Left forelimb (tissue), 1 donor: ENCODE data around the gene ITGA11.
A peak's percentile ranks its signal among the peaks of the same experiment; 100 is the strongest.

Source experiments
- DNase-seq: peaks from one replicate; pipeline ENCODE4 v3.0.0-alpha.2; 2018; ENCODE audit warnings: low spot score

Gene ITGA11, protein sequence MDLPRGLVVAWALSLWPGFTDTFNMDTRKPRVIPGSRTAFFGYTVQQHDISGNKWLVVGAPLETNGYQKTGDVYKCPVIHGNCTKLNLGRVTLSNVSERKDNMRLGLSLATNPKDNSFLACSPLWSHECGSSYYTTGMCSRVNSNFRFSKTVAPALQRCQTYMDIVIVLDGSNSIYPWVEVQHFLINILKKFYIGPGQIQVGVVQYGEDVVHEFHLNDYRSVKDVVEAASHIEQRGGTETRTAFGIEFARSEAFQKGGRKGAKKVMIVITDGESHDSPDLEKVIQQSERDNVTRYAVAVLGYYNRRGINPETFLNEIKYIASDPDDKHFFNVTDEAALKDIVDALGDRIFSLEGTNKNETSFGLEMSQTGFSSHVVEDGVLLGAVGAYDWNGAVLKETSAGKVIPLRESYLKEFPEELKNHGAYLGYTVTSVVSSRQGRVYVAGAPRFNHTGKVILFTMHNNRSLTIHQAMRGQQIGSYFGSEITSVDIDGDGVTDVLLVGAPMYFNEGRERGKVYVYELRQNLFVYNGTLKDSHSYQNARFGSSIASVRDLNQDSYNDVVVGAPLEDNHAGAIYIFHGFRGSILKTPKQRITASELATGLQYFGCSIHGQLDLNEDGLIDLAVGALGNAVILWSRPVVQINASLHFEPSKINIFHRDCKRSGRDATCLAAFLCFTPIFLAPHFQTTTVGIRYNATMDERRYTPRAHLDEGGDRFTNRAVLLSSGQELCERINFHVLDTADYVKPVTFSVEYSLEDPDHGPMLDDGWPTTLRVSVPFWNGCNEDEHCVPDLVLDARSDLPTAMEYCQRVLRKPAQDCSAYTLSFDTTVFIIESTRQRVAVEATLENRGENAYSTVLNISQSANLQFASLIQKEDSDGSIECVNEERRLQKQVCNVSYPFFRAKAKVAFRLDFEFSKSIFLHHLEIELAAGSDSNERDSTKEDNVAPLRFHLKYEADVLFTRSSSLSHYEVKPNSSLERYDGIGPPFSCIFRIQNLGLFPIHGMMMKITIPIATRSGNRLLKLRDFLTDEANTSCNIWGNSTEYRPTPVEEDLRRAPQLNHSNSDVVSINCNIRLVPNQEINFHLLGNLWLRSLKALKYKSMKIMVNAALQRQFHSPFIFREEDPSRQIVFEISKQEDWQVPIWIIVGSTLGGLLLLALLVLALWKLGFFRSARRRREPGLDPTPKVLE

DNA sequence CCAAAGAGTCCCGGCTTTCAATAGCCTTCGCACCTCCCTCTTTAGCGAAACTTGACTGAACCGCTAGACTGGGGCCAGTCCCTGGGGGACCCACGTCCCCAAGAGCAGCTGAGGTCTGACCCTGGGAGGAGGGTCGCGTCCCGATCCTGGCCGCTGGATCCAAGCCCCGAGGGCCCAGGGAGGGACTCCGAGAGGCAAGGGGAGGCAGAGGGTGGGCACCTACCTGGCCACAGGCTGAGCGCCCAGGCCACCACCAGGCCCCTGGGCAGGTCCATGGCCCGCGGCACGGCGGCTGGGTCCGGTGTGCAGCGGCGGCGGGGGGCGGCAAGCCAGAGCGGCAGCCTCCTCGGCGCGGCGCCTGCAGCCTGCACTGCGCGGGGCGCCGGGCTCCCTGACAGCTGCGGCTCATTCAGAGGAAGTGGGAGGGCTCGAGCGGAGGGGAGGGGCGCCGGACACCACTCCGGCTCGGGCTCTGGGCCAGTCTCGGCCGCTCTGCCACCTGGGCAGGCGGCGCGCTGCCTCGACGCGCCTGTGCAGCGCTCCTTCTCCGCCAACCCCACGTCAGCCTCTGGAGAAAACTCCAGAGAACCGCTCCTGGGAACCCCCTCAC lies at the start of gene ITGA11:
ITGA11 (minus strand) TSS at position 372 of the 610 bp plus-strand sequence; CDS start at position 275, 97 bp downstream.
- peak; percentile 80 for DNase-seq

DNA sequence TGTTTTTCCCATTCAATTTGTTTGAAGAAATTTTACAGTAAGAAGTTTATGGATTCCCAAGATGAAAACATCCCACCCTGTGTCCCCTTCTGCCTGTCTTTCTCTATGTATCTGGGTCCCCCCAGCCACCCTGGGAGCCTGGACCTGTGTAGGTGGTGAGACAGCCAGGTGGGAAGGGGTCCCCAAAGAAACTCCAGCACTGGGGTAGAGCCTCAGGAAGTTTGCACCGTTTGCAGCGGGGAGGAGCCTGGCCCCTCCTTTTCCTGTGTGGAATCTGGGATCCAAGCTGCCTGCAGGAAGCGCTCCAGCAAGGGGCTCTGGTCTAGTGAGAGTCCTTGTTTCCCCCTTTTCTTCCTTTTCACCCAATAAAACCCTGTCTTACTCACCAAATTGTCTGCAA lies 49.4 kb upstream of the ITGA11 start:
- DNase-seq: no peak

DNA sequence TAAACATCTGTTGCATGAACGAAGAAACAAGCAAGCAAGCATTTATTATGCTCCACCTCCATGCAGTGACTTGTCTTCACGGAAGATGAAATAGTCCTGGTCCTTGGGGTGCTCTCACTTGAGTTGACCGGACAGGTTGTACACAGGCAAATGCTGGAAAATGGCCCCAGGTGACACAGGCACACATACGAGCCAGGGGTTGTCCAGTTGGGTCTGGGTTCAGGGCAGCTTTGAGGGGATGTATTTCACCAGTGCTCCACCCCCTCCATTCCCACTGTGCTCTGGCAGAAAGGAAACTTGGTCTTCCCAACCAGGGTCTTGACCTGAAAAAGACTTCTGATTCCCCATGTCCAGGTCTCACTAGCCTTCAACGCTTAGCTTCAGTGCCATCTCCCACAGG lies 48.3 kb upstream of the ITGA11 start:
- DNase-seq: no peak

DNA sequence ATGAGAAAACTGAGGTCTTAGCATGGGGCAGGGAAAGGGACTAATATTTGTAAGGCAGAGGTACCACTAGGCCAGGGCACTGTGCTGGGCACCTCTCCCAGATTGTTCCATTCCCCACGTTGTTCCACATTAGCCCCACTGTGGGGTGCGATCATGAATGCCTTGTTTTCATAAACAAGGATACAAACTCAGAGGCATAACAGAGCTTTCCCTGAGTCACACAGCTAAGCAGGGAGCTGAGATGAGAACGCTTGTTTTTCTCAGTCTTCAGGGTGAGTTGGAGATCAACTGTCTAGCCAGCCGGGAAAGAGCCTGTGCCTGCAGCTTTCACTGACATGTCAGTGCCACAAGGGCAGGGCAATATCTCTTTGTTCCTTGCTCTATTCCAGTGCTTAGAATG lies 47.9 kb upstream of the ITGA11 start:
- DNase-seq: no peak

DNA sequence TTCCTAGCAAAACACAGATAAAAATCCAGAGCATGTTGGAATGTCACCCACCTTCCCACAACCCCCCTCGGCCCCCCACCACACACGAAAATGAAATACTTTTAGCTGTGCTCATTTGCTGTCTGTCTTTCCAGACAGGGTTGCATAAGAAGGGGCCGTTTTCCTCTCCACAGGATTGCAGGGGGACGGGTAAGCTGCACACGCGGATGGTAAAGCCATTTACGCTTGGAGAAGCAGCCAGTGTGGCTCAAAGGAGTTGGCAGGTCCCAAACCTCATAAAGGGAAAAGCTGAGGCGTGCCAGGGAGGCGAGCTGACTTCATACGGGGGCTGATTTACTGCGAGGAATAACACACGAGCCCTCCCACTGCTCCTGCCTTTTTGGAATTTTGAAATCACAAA lies 47.4 kb upstream of the ITGA11 start:
- DNase-seq: no peak

DNA sequence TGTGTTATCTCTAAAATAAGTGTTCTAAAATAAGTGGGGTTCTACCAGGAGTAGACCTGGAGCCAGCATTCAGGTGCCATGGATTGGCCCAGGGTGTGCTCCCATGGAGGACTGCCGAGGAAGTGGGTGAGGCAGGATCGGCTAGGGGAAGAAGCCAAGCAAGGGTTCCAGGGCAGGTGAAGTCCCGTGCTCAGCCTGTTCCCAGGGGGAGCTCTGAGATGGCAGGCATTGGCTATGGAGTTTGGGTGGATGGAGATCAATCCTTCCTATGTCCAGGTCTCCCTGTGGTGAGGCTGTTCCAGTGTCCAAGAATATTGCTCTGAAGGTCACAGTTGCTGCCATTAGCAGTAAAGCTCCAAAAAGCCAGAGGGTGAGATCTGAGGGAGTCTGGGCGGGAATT lies 46.9 kb upstream of the ITGA11 start:
- no peak for DNase-seq

DNA sequence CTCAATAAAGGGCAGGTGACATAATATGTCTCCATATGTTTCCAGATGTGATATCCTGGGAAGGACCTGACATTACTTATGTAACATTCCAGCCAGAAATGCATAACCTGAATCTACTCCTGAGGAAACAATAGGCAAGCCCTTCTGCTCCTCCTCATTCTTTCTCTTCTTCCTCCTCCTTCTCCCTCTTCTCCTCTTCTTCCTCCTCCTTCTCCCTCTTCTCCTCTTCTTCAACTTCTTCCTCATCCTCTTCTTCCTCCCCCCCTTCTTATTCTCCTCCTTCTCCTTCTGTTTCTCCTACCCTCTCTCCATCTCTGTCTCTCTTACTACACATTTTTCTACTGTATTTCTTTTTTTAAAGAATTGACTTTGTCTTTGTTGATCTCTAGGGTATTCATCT lies 43.5 kb upstream of the ITGA11 start:
- no peak for DNase-seq

DNA sequence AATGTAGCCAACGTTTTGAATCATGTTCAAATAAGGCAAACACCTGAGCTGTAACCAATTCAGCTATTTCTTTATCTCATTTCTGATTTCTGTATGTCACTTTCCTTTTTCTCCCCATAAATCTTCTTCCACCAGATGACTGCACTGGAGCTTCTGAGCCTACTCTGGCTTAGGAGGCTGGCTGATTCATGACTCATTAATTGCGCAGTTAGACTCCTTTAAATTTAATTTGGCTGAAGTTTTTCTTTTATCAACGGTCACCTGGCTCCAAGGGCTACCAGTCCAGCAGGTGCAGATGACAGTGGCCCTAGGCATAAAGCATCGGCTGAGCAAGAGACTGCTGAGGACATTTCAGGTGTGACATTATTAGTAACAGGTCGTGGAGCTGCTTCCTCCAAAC lies 39.6 kb upstream of the ITGA11 start:
- no peak for DNase-seq

DNA sequence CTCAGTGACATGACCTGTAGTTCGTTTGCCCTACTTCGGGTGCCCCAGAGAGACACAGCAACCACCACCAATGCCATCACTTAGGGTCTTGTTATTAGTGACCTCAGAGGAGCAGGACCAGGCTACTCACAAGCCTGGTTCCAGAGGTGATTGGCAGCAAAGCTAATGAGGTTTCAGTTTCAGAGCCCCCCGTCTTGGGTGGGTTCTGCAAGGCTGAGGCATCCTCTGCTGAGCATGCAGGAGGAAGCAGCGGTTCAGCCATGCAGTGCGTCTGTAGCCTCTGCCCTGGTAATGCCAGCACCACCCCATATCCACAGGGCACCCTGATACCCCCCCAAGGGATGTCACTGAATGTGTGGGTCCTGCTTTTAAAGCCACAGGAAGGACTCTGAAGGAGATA lies 39.0 kb upstream of the ITGA11 start:
- no peak for DNase-seq

DNA sequence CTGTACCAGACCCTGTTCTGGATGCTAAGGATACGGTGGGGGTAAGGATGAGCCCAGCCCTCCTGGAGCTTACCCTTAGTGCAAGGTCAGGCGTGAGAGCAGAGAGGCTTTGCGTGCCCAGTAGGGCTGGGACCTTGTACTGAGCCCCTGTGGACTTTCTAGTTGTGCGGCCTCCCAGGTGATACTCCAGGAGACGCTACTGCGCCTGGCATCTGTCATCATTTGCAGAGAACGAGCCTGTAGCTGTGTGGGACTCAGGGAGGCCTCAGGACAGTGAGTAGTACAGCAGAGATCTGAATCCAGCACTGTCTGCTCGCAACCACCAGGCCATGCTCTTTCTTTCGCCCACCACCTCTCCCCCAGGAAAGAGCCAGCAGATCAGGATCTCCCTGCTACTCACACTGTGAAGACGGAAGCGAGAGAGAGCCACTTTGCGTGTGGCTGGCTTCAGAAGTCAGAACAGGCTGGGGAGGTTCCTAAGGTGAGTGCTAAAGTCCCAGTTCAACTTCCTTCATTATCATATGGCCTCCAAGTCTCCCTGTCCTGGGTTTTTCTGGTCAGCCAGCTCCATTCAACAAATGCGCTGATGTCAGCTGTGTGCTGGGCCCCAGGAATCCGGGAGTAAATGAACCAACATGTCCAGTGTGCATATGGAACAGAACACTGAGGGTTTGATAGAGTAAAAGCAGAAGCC lies 38.2 kb upstream of the ITGA11 start:
- DNase-seq: no peak

DNA sequence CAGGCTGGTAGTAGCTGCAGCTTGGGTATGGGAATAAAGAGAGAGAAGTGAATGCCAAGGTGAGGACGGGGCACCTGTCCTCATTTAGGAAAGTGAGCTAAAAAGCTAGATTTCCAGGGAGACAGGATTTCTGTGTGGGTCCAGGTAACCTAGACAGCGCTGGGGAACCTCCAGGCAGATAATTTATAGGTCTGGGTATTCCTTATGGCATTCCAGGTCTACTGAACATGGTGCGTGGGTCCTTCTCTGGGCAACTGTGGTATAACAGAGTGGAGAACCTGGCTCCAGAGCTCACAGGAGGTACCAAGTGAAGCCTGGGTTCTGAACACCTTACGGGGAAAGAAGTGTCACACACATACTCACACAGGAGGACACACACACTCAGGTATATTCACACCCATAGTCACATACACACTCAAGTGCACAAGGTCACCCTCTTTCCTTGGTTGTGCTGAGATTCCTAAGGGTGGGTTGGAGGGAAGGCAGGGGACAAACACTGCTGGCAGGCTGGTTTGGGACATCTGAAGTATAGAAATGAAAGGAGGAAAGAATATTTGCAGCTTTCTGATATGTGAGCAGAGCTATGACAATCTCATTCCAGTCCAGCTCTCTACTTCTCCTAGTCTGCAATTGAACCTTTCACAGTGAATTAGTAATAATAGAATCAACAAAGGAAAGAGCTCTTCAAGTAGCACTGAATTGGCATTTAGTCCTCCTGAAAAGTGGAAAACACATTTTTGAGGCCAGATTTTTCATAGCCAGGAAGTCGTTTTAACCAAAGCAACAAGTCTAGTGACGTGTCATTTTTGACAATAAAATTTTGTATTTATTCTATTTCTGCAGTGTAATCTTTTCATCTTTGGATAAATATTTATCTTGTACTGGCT lies 37.4 kb upstream of the ITGA11 start:
- DNase-seq: no peak

DNA sequence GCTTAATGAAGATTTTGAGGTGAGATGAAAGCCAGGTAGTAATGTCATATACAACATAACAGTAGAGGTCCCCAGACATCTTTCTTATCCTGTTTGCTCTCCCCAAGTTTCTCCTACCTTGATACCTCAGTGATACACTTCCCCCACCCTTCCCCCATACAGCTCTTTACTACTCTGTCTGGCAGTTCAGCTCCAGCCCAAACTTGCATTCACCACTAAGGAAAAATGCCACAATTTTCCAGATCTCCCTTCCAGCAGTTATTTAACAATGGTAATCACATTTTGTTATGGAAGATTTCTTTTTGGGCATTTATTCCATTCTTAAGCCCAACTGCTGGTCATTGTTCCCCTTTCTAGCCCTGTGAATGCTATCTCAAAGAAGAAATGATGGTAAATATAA lies 34.9 kb upstream of the ITGA11 start:
- no peak for DNase-seq

DNA sequence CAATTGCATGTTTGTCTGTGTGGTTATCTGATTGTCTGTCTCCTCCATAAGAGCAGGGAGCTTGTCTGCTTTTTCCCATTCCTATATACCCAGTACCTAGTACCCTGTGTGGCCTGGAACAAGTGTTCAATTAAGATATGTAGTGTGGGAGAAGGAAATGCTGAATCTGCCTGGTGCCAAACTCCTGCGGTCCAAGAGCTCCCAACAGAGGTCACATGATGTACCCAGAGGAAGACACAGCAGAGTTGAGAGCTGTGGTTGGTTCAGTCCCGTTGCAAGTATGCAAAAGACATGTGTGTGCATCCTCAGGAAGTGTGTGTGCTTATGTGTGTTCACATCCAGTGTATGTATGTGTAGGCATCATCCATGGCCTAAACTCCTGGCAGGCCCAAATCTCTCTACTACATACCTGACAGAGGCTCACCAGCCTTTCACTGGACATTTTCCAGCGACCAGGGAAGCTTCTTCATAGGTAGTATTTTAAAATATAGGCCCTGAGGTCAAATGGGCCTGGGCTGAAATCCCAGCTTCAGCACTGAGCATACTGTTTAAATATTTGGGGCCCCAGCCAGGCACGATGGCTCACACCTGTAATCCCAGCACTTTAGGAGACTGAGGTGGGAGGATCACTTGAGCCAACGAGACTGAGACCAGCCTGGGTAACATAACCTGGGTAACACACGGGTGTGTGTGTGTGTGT lies 34.0 kb upstream of the ITGA11 start:
- no peak for DNase-seq

DNA sequence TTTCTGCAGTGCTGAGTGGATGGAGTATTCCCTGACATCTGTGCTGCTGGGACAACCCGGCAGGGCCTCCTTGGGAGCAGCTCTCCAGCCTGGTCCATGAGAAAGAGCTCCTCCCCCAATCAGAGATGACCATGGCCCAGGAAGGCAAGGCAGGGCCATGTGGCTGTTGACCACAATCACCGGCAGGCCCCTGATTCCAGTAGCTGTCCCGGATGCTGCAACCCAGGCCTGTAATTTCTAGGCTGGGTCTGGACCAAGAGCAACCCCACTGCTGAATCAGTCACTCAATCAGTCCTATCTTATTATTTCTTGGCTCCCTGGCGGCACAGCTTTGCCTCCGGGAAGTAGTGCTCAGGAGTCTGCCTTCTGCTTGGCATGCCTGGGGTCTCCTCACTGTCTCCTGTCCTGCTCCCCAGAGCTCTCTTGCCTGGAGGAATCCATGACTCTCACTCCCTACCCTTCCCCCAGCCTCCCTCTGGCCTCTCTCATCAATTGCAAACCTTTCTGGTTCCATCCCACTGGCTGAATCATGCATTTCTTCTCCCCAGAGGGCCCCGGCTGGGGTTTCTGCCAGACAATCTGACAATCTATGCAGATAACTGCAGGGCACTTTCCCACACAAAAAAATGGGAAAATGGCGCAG lies 32.6 kb upstream of the ITGA11 start:
- DNase-seq: no peak

DNA sequence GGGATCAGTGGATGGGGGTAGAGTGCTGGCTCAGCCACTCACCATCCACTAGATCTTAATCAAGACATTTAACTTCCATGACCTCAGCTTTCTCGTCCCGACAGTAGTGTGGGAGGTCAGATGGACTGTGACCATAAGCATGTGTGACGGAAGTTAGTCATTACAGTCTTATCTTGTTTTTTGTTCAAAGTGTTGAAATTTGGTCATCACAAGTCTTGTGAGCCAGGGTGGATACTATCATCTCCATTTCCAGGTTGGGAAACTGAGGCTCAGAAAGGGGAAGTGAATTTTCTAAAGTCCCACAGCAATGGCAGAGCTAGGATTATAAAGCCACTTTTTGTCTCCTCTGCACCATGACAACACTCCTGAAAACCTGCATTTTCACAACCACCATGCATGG lies 32.0 kb upstream of the ITGA11 start:
- no peak for DNase-seq

DNA sequence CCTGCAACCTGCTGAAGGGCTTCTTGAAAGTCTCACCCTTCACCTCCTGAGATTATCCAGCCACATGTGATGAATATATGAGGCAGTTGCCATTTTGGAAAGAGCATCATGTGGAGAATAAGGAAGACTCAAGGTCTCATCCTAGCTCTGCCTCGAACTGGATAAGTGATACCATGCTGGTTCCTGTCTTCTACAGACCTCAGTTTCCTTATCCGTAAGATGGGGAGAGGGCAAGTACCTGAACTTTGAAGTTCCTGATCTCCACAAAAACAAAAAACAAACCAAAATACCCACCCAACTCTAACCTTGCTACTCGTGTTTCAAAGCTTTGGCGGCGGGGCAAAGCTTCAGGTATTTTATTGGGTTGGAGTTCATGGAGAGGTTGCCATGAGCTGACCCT lies 31.5 kb upstream of the ITGA11 start:
- no peak for DNase-seq

DNA sequence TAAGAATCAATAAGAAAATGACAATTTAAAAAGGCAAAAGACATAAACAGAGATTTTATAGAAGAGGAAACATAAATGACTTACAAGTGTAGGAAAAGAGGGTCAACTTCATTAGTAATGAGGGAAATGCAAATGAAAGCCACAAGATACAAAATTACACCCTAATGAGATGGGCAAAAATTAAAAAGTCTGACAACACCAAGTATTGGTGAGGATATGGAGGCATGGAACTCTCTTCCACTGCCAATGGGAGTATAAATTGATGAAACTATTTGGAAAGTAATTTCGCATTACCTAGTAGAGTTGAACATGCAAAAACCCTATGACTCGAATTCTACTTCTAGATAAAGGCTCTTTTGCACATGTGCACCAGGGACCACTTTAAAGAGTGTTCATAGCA lies 28.2 kb upstream of the ITGA11 start:
- no peak for DNase-seq

DNA sequence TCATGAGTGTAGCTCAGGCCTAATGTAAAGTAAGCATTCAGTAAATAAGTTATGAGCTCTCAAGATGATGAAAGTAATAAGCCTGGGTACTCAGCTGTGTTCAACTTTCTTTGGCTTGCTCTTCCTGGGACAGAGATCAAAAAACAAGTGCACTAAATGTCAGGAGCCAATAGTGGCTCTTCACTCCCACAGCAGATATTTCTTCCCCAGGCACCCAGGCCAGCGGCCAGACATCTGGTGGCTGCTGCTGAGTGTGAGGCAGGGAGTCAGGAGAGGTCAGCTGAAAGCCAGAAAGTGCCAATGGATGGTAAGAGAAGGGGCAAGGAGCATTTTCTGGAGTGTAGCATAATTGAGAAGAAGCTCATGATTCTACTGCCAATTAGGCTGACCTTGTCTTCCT lies 18.2 kb upstream of the ITGA11 start:
- no peak for DNase-seq

DNA sequence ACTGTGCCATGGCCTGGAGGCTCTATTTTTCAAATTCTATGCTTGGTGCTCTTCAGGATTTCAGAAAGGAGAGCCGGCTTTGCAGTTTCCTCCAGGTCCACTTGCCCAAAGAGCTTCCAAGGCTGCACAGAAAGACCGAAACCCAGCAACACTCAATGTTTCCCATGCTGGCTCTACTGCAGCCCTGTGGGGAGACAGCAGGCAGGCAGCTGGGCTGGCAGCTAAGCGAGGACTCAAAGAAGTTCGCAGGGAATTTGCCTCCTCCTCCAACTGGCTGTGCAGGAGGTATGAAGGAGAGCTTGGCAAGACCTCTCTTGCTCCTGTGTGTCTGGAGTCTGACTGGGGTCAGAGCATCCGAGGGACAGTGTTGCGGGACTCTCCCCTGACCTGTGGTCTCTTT lies 17.4 kb upstream of the ITGA11 start:
- DNase-seq: no peak
